ENCODE measurements around the gene TTLL12. TPM values are rescaled to one million over a fixed set of nuclear protein-coding genes. Genes with fewer than 3 reads are reported as not detected.

Gene TTLL12
- total and polyA plus RNA-seq, 2 of the 8 experiments (the other 6 are each of a cell fraction or from before 2014, with no cell fraction given), result 101 to 124 TPM

- Histone ChIP-seq H3K79me1 (ENCODE audit: low read depth, low read length) (no peaks in the 10 kb centered on the region), H3K23me2 (ENCODE audit: low read depth, low read length) (peaks cover 9% of the 10 kb centered on the region; the same call in 1 of the 2 replicates), H4K5ac (ENCODE audit: insufficient read length, low read depth, low read length) (no peak overlapping the region), H3K18ac (ENCODE audit: extremely low read depth, low read length) (no peak overlapping the region), H2BK5ac (ENCODE audit: low read depth, low read length) (0 out of 2 replicates have a peak overlapping the region, but pooled peaks have one; percentile 24), H3K9ac (replicated peaks in 1 of 4; ENCODE audit: extremely low read depth in 1 of 4, low read depth in 3 of 4, low read length in 3 of 4) (no peak overlapping the region), H3K23ac (ENCODE audit: insufficient read length) (no peak overlapping the region), H3K14ac (ENCODE audit: insufficient read length) (no peak overlapping the region), H3K56ac (replicated peaks; ENCODE audit: insufficient read length, low read depth, low read length) (no peak overlapping the region), H2BK120ac (replicated peaks; ENCODE audit: low read depth, low read length) (no peak overlapping the region), H3K79me2 (ENCODE audit: control insufficient read depth in 1 of 2, insufficient read depth in 2 of 2, low read length in 2 of 2) (no peaks in the 10 kb centered on the region), H2BK20ac (ENCODE audit: low read length) (no peak overlapping the region), H4K91ac (replicated peaks; ENCODE audit: insufficient read length, low read length) (no peak overlapping the region), H4K8ac (ENCODE audit: extremely low read depth, insufficient read depth, low read length) (no peak overlapping the region; the same call in 1 of the 2 replicates), H3K4me1 (replicated peaks in 1 of 4; ENCODE audit: control insufficient read depth in 3 of 4, insufficient read depth in 4 of 4, low read length in 3 of 4) (peaks cover 2 to 11% (median 4%) of the 10 kb centered on the region in 4 experiments; a peak in 6 of 7 replicates), H3K4ac (replicated peaks; ENCODE audit: insufficient read length, low read depth, low read length) (no peak overlapping the region), H3K4me2 (ENCODE audit: insufficient read depth in 1 of 2, low read depth in 2 of 2, low read length in 2 of 2) (no peak overlapping the region), H3K36me3 (ENCODE audit: control insufficient read depth in 2 of 4, insufficient read depth in 4 of 4, low read length in 3 of 4) (no peaks in the 10 kb centered on the region), H2AFZ (ENCODE audit: low read length) (peak overlapping the region; percentile 43; the same call in 1 of the 2 replicates), H2BK12ac (ENCODE audit: low read depth, low read length) (no peak overlapping the region), H2BK15ac (ENCODE audit: low read length) (no peak overlapping the region), H2AK5ac (ENCODE audit: low read depth, low read length) (no peak overlapping the region), H3K27ac (ENCODE audit: low read depth, low read length) (no peak overlapping the region), H3K9me3 (ENCODE audit: insufficient read depth in 2 of 2, low read depth in 1 of 2, low read length in 1 of 2) (no peaks in the 10 kb centered on the region), H3K27me3 (replicated peaks in 1 of 4; ENCODE audit: control insufficient read depth in 3 of 4, extremely low read depth in 1 of 4, insufficient read depth in 3 of 4, low read length in 3 of 4) (no peaks in the 10 kb centered on the region), H3K4me3 (ENCODE audit: extremely low read depth in 1 of 4, insufficient read depth in 2 of 4, low read depth in 3 of 4, low read length in 4 of 4) (no peak overlapping the region), H4K20me1 (replicated peaks in 1 of 2; ENCODE audit: control insufficient read depth in 1 of 2, insufficient read depth in 2 of 2, low read length in 2 of 2) (peaks cover 0 to 6% of the 10 kb centered on the region in 2 experiments)
- ChIA-PET CTCF (ENCODE audit: partially characterized antibody) (interaction anchor here (0.8 to 16.7 kb wide), 5 partner anchors 10 to 140 kb away, joined by 3 to 186 read pairs (median 3); no protein-coding TSS in a partner anchor), POLR2A (ENCODE audit: partially characterized antibody) (no interaction called here)
- 83% methylated on average over 16 of the region's 23 CpGs; no CpG with 5 or more reads in 1 of the 2 experiments for WGBS, 2 experiments (ENCODE audit: extremely low coverage in 1 of 2, insufficient coverage in 1 of 2, insufficient read length in 1 of 2, insufficient replicate concordance in 2 of 2, low coverage in 1 of 2, low lambda C conversion rate in 2 of 2, missing lambda C conversion rate in 1 of 2)
- no peak for FAIRE-seq
- no peak for DNase-seq (ENCODE audit: low read depth in 1 of 2, low spot score in 2 of 2)
- no peak for TF ChIP-seq KDM1A (IDR thresholded peaks at IDR 0.05; ENCODE audit: borderline replicate concordance, low read length)
- TF ChIP-seq CREB1 (IDR thresholded peaks at IDR 0.05), result no peak
- no peak for TF ChIP-seq SIX5 (IDR thresholded peaks at IDR 0.05; ENCODE audit: low read depth, low read length)
- no peak for TF ChIP-seq EGR1 (IDR thresholded peaks at IDR 0.05; ENCODE audit: borderline replicate concordance, low read depth, low read length)
- no peak for TF ChIP-seq SAP30 (IDR thresholded peaks at IDR 0.05; ENCODE audit: insufficient read depth, insufficient replicate concordance, low read length)
- TF ChIP-seq CTCF (IDR thresholded peaks at IDR 0.05; ENCODE audit: control extremely low read depth in 1 of 3, insufficient read depth in 1 of 3, low read depth in 1 of 3, low read length in 3 of 3), result no peak
- TF ChIP-seq RNF2 (IDR thresholded peaks at IDR 0.05; ENCODE audit: borderline replicate concordance, low read depth, low read length, missing control alignments, poor library complexity, severe bottlenecking), result no peak
- no peak for TF ChIP-seq TAF1 (IDR thresholded peaks at IDR 0.05; ENCODE audit: low read depth, low read length)
- TF ChIP-seq EZH2 (IDR thresholded peaks at IDR 0.05; ENCODE audit: low read depth, low read length, severe bottlenecking), result no peak
Measured at GRCh38 chr22:43206509-43207161, 19.7 kb upstream of the TTLL12 start.
